HG03064 (cell line): ENCODE measurements around the gene IDH3B.
"Not testable (repeated sequence)": the region's sequence is repeated elsewhere in the genome, so short reads cannot be mapped to it uniquely, and the experiment has no call there.

Experiments
- ATAC-seq: cut with Tn5 transposase; IDR thresholded peaks from one replicate; pipeline ENCODE4 v1.9.1; 2021; ENCODE audit warnings: low read depth; ENCODE audit not compliant: unreplicated experiment

The IDH3B gene

GRCh38 chr20:2663887-2664719 is at the start of gene IDH3B:
TSS of gene IDH3B (minus strand) at chr20:2664216. CDS start at chr20:2664188, 28 bp downstream.
- ATAC-seq = peak; percentile 77

- no peak for ATAC-seq
These were observed 49.3 kb upstream of the IDH3B start for GRCh38 chr20:2713285-2713684.

GRCh38 chr20:2709205-2709981 is 45.4 kb upstream of the IDH3B start:
- no peak for ATAC-seq

GRCh38 chr20:2708665-2709064 is 44.6 kb upstream of the IDH3B start:
- no peak for ATAC-seq

- no peak for ATAC-seq
These were observed 44.0 kb upstream of the IDH3B start for GRCh38 chr20:2708073-2708415.

- no peak for ATAC-seq
These were observed 43.5 kb upstream of the IDH3B start for GRCh38 chr20:2707353-2708072.

GRCh38 chr20:2706688-2707352 is 42.8 kb upstream of the IDH3B start:
- no peak for ATAC-seq

GRCh38 chr20:2705931-2706645 is 42.1 kb upstream of the IDH3B start:
- no peak for ATAC-seq

- no peak for ATAC-seq
These were observed 39.9 kb upstream of the IDH3B start for GRCh38 chr20:2703716-2704475.

GRCh38 chr20:2701671-2702081 is 37.7 kb upstream of the IDH3B start:
- no peak for ATAC-seq

GRCh38 chr20:2700913-2701620 is 37.1 kb upstream of the IDH3B start:
- ATAC-seq = no peak

GRCh38 chr20:2699775-2700413 is 35.9 kb upstream of the IDH3B start:
- no peak for ATAC-seq

GRCh38 chr20:2698912-2699311 is 34.9 kb upstream of the IDH3B start:
- ATAC-seq = no peak

GRCh38 chr20:2698186-2698817 is 34.3 kb upstream of the IDH3B start:
- no peak for ATAC-seq

GRCh38 chr20:2697768-2698167 is 33.8 kb upstream of the IDH3B start:
- no peak for ATAC-seq

GRCh38 chr20:2696646-2697045 is 32.6 kb upstream of the IDH3B start:
- no peak for ATAC-seq

GRCh38 chr20:2695984-2696525 is 32.0 kb upstream of the IDH3B start:
- ATAC-seq = not testable (repeated sequence)
